Measurements from ENCODE around the gene KANK2.

- TF ChIP-seq CTCF (IDR thresholded peaks at IDR 0.05) (no peak), FOXJ3 (CRISPR knock-in tag; IDR thresholded peaks at IDR 0.05) (no peak)
Observed at GRCh38 chr19:11179716-11180297, 17.5 kb downstream of the KANK2 start.

All from SK-N-SH (cell line).